GM19467 (cell line): Measurements from ENCODE around the gene TAS2R19.
"Not testable (repeated sequence)": the region's sequence is repeated elsewhere in the genome, so short reads cannot be mapped to it uniquely, and the experiment has no call there.

Source experiments
- ATAC-seq: cut with Tn5 transposase; IDR thresholded peaks from one replicate; pipeline ENCODE4 v1.9.1; 2021; ENCODE audit warnings: mild to moderate bottlenecking, moderate library complexity; ENCODE audit not compliant: unreplicated experiment

TAS2R19 gene, protein sequence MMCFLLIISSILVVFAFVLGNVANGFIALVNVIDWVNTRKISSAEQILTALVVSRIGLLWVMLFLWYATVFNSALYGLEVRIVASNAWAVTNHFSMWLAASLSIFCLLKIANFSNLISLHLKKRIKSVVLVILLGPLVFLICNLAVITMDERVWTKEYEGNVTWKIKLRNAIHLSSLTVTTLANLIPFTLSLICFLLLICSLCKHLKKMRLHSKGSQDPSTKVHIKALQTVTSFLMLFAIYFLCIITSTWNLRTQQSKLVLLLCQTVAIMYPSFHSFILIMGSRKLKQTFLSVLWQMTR

GRCh38 chr12:11022520-11022919, at the start of gene TAS2R19:
TSS of gene TAS2R19 (minus strand) at chr12:11022620. CDS start at chr12:11022571, 49 bp downstream.
- no peak for ATAC-seq

DNA sequence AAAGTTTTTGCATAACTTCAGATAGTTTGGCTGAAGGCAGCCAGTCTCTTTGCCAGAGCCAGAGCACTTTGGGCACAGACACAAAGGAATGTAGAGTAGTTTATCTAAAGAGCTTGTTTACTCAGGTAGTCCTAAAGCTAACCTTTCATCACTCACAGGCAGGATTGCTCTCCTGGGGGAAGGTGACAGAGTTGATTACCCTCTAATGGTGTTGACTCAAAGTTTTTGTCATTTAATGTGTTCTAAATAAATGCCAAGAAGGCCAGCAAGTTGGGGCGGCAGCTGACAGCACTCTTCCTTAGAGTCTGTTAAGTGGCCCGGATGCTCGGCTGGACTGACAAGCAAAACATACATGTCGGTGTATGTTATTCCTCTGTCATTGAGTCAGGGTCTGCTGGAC, 49.0 kb upstream of the TAS2R19 start:
- no peak for ATAC-seq

GRCh38 chr12:11070999-11071398, 48.6 kb upstream of the TAS2R19 start:
- no peak for ATAC-seq

GRCh38 chr12:11069854-11070365, 47.5 kb upstream of the TAS2R19 start:
- no peak for ATAC-seq

GRCh38 chr12:11067514-11067913, 45.1 kb upstream of the TAS2R19 start:
- ATAC-seq = no peak

- not testable (repeated sequence) for ATAC-seq
These were observed 39.8 kb upstream of the TAS2R19 start, which contains the start of gene TAS2R46 for GRCh38 chr12:11062194-11062593. TSS of gene TAS2R46 (minus strand) at chr12:11062294. CDS start at chr12:11062294, 0 bp downstream.

- ATAC-seq = no peak
These were observed 37.4 kb upstream of the TAS2R19 start for GRCh38 chr12:11059784-11060183.

- ATAC-seq = no peak
These were observed 36.6 kb upstream of the TAS2R19 start for GRCh38 chr12:11059041-11059440.

DNA sequence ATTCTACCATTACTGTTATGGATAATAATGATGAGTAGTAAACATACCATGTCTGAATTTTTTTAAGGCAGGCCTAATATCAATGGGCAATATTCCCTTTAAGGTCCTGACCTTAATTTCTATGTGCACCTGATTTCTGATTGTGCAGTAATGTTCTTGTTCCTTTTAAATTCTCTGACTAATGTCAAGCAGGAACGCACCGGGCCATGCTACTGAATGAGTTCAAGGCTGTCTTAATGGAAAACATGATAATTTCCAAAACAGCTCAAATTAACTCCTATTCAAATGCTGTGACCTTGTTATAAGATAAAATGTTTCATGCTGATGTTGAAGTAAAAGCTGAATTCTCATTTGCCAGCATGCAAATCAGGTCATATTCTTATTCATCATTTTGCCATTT, 32.9 kb upstream of the TAS2R19 start:
- no peak for ATAC-seq

DNA sequence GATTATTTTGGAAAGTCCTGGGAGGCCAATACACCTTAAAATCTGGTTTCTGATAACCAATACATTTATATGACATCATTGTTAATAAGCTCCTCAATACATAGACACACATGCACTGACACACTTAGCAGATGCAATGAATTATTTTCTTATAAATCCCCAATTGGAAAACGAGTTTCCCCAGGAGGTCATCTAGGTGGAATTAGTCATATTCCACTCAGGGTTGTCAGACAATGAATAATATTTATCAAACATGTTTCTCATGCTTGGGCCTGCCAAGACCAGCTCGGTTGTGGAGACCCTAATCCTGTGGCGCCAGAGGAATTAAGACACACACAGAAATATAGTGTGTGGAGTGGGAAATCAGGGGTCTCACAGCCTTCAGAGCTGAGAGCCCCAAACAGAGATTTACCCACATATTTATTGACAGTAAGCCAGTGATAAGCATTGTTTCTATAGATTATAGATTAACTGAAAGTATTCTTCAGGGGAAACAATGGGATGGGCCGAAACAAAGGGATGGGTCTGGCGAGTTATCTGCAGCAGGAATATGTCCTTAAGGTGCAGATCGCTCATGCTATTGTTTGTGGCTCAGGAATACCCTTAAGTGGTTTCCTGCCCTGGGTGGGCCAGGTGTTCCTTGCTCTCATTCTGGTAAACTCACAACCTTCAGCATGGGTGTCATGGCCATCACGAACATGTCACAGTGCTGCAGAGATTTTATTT, 27.5 kb upstream of the TAS2R19 start:
- not testable (repeated sequence) for ATAC-seq

DNA sequence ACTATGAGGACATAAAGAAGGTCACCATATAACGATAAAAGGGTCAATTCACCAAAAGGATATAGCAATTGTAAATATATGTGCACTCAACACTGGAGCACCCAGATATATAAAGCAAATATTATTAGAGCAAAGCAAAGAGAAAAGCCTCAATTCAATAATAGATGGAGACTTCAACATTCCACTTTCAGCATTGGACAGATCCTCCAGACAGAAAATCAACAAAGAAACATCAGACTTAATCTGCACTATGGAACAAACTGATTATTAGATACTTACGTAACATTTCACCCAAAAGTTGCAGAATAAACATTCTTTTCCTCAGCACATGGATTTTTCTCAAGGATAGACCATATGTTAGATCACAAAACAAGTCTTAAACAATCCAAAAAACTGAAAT, 18.9 kb upstream of the TAS2R19 start:
- not testable (repeated sequence) for ATAC-seq

DNA sequence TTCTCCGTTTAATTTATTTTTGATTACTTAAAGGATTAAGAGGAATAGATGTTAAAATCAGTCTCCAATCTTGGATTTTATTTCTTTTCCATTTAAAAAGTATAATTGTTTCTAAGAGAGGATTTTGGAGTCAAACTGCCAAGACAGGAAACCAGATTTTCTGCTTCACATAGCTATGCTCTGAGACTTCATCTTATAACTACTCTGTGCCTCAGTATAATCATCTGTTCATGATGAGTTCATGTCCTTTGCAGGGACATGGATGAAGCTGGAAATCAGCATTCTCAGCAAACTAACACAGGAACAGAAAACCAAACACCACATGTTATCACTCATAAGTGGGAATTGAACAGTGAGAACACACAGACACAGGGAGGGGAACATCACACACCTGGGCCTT, 17.7 kb upstream of the TAS2R19 start:
- no peak for ATAC-seq

DNA sequence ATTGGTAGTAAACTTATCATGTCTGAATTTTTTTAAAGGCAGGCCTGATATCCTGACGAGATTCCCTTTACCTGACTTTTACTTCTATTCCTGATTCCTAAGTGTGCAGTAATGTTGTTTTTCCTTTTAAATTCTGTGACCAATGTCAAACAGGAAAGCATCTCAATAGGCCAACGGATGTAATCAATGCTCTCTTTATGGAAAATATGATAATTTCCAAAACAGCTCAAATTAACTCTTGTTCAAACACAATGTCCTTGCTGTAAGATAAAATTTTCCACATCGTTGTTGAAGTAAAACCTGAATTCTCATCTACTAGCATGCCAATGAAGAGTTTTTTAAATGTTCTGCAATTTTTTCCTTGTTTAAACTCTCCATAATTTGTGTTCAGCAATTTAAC, 16.8 kb upstream of the TAS2R19 start:
- ATAC-seq = no peak

DNA sequence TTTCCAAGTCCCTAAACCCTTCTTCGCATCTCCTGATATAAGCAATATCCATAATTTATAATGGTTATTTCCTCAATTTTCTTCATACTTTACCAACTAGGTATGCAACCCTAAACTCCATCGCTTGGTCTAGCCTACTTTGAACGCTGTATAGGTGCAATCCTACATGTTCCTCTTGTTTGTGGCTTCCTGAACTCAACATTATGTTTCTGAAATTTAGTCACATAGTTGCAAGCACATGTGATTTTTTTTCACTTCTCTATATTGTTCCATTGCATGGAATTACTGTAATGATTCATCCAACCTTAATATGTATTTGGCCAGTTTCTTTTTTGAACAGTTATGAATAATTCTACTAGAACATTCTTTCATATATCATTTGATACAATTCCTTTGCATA, 11.5 kb upstream of the TAS2R19 start:
- ATAC-seq = not testable (repeated sequence)

DNA sequence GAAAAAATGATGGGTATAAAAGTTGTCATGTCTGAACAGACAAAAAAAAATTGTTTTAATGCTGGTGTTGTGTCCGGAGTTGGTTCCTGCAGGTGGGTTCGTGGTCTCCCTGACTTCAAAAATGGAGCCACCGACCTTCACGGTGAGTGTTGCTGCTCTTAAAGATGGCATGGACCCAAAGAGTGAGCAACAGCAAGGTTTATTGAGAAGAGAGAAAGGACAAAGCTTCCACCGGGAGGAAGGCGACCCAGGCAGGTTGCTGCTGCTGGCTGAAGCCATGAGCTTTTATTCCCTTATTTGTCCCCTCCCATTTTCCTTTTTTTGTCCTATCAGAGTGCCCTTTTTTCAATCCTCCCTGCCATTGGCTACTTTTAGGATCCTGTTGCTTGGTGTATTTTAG, 8.9 kb upstream of the TAS2R19 start, which contains the start of gene TAS2R31:
Gene TAS2R31 (minus strand): TSS at position 101 of the 400 bp plus-strand sequence. CDS start 72 bp downstream, at position 29.
- no peak for ATAC-seq

DNA sequence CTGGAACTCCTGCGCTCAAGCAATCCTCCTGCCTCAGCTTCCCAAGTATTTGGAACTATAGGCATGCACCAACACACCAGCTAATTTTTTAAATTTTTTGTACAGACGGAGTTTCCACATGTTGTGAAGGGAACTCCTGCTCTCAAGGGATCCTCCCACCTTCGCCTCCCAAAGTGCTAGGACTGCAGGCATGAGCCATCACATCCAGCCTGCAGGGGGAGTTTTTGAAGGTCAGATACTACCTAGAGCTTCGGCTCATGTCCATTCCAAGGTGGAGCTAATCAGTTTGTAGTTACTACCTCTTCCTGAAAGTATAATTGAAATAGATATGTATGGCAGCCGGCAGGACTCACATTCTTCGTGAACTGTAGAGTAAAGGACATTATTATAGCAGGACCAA, 3.7 kb upstream of the TAS2R19 start:
- no peak for ATAC-seq

DNA sequence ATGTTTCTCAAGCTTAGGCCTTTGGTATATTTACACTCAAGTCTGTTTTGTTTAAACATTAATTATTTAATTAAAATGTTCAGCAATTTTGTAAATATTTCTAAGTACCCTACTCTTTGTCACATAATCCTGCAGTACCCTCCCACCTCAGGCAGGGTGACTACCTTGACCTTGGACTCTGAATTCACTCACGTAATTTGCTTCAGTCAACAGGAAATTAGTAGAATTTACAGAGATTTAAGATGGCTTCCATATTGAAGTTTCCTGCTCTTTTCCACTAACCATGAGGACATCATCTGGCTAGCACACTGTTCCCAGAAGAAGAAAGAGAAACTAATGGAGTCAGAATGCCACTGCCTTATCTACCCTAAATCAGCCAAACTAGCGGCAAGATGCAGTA, 967 bp upstream of the TAS2R19 start:
- ATAC-seq = no peak

DNA sequence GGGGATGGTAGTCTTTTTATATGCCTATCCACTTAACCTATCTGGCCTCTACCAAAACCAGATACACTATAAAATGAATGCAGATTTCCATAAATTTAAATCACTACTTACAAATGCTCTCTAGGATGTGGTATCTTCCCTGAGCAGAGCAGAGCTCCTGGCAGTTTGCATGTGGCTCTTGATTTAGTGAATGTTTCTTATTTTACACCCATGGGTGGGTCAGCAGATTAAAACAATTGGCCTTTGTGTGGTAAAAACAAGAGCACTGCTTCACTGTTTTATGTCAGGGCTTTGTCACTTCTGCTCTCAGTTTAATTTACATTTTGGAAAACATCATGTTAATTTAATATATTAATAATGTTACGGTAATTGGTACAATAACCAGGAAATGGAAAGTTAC, 5.5 kb downstream of the TAS2R19 start:
- no peak for ATAC-seq

DNA sequence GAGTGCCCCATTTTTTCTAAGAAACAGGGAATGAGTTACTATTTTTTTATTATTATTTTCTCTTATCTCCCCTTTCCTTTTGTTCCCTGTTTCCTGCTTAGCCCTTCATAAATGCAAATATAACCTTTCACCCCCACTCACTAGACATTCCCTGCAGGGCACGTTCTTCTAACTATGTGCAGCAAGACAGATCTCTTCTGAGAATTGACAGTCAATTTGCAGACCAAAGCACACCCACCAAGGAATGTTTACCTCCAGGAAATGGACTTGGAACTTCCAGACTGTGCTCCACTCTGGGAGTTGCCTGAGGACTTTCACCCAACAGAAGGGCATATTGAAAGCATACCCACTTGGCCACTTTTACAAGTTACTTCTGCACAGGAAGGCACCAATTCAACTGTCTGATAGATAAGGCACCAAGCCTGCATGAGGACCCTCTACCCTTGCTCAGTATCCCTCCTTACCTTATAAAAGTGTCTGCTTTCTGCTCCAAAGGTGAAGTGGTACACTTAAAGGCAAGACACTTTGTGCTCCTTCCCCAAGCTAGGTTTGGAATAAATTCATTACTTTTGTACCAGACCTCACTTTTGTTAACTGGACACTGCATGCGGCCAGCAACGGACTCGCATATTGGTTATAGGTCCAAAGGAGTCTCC, 6.5 kb downstream of the TAS2R19 start:
- ATAC-seq = no peak

- no peak for ATAC-seq
These were observed 8.2 kb downstream of the TAS2R19 start for GRCh38 chr12:11014234-11014633.

DNA sequence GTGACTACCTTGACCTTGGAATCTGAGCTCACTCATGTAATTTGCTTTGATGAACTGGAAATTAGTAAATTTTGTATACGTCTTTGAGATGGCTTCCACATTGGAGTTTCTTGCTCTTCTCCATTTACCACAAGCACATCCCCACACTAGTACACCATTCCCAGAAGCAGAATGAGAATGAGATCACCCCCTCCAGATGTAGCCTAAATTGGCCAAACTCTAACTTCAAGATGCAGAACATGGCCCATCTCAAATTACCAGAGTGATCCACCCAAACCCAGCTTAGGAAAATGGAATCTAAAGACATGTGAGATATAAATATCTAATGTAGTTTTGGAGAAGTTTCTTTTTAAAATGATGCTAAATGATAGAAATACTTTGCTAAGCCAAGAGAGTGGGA, 14.8 kb downstream of the TAS2R19 start:
- no peak for ATAC-seq
